HepG2 (cell line): ENCODE results near the gene OSM. TPM values are rescaled to one million over a fixed set of nuclear protein-coding genes. Genes with fewer than 3 reads are reported as not detected.

Source experiments
- ATAC-seq: fragments of 200-7000 bp; cut with Tn5 transposase; 3 replicates; pipeline ENCODE4 v1.9.1; 2020; ENCODE audit warnings: mild to moderate bottlenecking, moderate library complexity
- BruUV-seq: library from RNA; stranded (reverse); fragments of 400-500 nt; replicated peaks from 2 replicates; lab custom pipeline; 2021; lab: Mats Ljungman, UMichigan
- CTCF ChIA-PET: fragments of 300-600 bp; formaldehyde crosslinking; extraction: SDS; loops from one replicate; lab custom pipeline; 2021; ENCODE audit warnings: low total read pairs, inconsistent platforms, low intra/inter-chr PET ratio; lab: Yijun Ruan, JAX
- POLR2A ChIA-PET: fragments of 350-600 bp; sonication (Branson Sonifier 250); formaldehyde crosslinking; loops from one replicate; lab custom pipeline; 2020; ENCODE audit warnings: antibody characterized with exemption, inconsistent platforms; lab: Yijun Ruan, JAX
- DNase-seq: peaks from one replicate; pipeline ENCODE4 v3.0.0-alpha.2; 2015; ENCODE audit warnings: low spot score
- FAIRE-seq: peaks from 3 replicates; lab custom pipeline; 2011; peaks lifted over from hg19 to GRCh38; lab: Jason Lieb, UNC
- H2AFZ ChIP-seq: one replicate; pipeline ENCODE4 v1.6.1; 2011; ENCODE audit warnings: low read length, inconsistent platforms
- H3K27ac ChIP-seq: fragments of 300-600 bp; 3 replicates; pipeline ENCODE4 v1.8.0; 2011; ENCODE audit warnings: mixed run types, mild to moderate bottlenecking, mixed read lengths, low read length, inconsistent platforms; ENCODE audit not compliant: insufficient read depth; ENCODE audit errors: extremely low read length
- H3K27me3 ChIP-seq, 2 experiments: fragments of 200-600 bp in 1 of 2; 2 replicates in 1 of 2; 3 replicates in 1 of 2; pipeline versions ENCODE4 v1.6.0 to v1.8.0; 2011; ENCODE audit warnings: low read length in 2 of 2, mild to moderate bottlenecking in 2 of 2, moderate library complexity in 2 of 2, inconsistent platforms in 1 of 2; ENCODE audit not compliant: insufficient read depth in 2 of 2, control insufficient read depth in 1 of 2
- H3K36me3 ChIP-seq, 2 experiments: fragments of 200-600 bp in 1 of 2; replicated peaks in 1 of 2; 2 replicates in 1 of 2; 3 replicates in 1 of 2; pipeline versions ENCODE4 v1.5.1 to v1.8.0; 2011; ENCODE audit warnings: low read length in 2 of 2, inconsistent platforms in 1 of 2; ENCODE audit not compliant: insufficient read depth in 2 of 2, control insufficient read depth in 1 of 2
- H3K4me1 ChIP-seq: 2 replicates; pipeline ENCODE4 v1.5.1; 2012; ENCODE audit warnings: low read length, inconsistent platforms; ENCODE audit not compliant: insufficient read depth
- H3K4me2 ChIP-seq: 2 replicates; pipeline ENCODE4 v1.6.0; 2011; ENCODE audit warnings: low read depth, low read length, inconsistent platforms
- H3K4me3 ChIP-seq, 3 experiments: fragments of 200-600 bp in 1 of 3; sonication (generic), shearing (Covaris generic) in 1 of 3; replicated peaks in 1 of 3; 2 replicates each; pipeline ENCODE4 v1.5.1; 2011 to 2016; ENCODE audit warnings: low read length in 3 of 3, inconsistent platforms in 2 of 3, low read depth in 2 of 3, mild to moderate bottlenecking in 2 of 3, control low read depth in 1 of 3, mixed read lengths in 1 of 3; ENCODE audit not compliant: insufficient read depth in 1 of 3
- H3K79me2 ChIP-seq: one replicate; pipeline ENCODE4 v1.6.1; 2011; ENCODE audit warnings: low read length, inconsistent platforms; ENCODE audit not compliant: insufficient read depth
- H3K9ac ChIP-seq: 2 replicates; pipeline ENCODE4 v1.6.0; 2011; ENCODE audit warnings: mild to moderate bottlenecking, low read depth, low read length, inconsistent platforms; ENCODE audit not compliant: insufficient read depth
- H3K9me3 ChIP-seq: 2 replicates; pipeline ENCODE4 v1.5.1; 2012; ENCODE audit warnings: mild to moderate bottlenecking, low read length
- H4K20me1 ChIP-seq: 2 replicates; pipeline ENCODE4 v1.6.0; 2011; ENCODE audit warnings: inconsistent platforms, mild to moderate bottlenecking, low read length, moderate library complexity; ENCODE audit not compliant: insufficient read depth
- ATM ChIP-seq: fragments of 450-650 bp; IDR thresholded peaks from 2 replicates; pipeline ENCODE4 v1.7.1; 2017; ENCODE audit warnings: mild to moderate bottlenecking, borderline replicate concordance
- GTF2F1 ChIP-seq: fragments of 150-350 bp; IDR thresholded peaks from 2 replicates; pipeline ENCODE4 v1.6.1; 2014; ENCODE audit warnings: low read length
- HNRNPH1 ChIP-seq: fragments of 200-400 bp; formaldehyde crosslinking; optimal IDR thresholded peaks from 2 replicates; pipeline ENCODE3; 2017; ENCODE audit warnings: mild to moderate bottlenecking, low read depth, low read length
- HOMEZ ChIP-seq: IDR thresholded peaks from 2 replicates; pipeline ENCODE4 v1.6.1; 2016; ENCODE audit warnings: low read depth
- HOXA7 ChIP-seq: sonication (generic); formaldehyde crosslinking; IDR thresholded peaks from 2 replicates; pipeline ENCODE4 v1.8.1; 2022; ENCODE audit warnings: mild to moderate bottlenecking, missing genetic modification reagents, moderate library complexity
- IRF1 ChIP-seq: sonication (generic); formaldehyde crosslinking; IDR thresholded peaks from 2 replicates; pipeline ENCODE4 v1.4.0; 2020; ENCODE audit warnings: low read depth, mild to moderate bottlenecking, missing genetic modification reagents
- KAT8 ChIP-seq: IDR thresholded peaks from 2 replicates; pipeline ENCODE4 v1.6.1; 2016; ENCODE audit warnings: missing genetic modification reagents, missing compliant biosample characterization
- POGZ ChIP-seq: sonication (generic); formaldehyde crosslinking; IDR thresholded peaks from 2 replicates; pipeline ENCODE4 v1.4.0; 2020; ENCODE audit warnings: mild to moderate bottlenecking, missing genetic modification reagents
- U2AF1 ChIP-seq: fragments of 200-400 bp; formaldehyde crosslinking; optimal IDR thresholded peaks from 2 replicates; pipeline ENCODE3; 2017; ENCODE audit warnings: mild to moderate bottlenecking, low read depth, low read length
- ZKSCAN8 ChIP-seq: IDR thresholded peaks from 2 replicates; pipeline ENCODE4 v1.6.1; 2016; ENCODE audit warnings: borderline replicate concordance, missing genetic modification reagents, missing compliant biosample characterization
- ZMAT3 ChIP-seq: sonication (generic); formaldehyde crosslinking; conservative IDR thresholded peaks from 2 replicates; pipeline ENCODE4 v1.7.0; 2021; ENCODE audit warnings: missing genetic modification reagents
- ZMYM4 ChIP-seq: sonication (generic); formaldehyde crosslinking; IDR thresholded peaks from 2 replicates; pipeline ENCODE4 v1.8.1; 2023; ENCODE audit warnings: mild to moderate bottlenecking, missing genetic modification reagents
- ZNF205 ChIP-seq: IDR thresholded peaks from 2 replicates; pipeline ENCODE4 v1.6.1; 2018; ENCODE audit warnings: missing biosample characterization, missing genetic modification reagents
- ZNF446 ChIP-seq: sonication (generic); formaldehyde crosslinking; IDR thresholded peaks from 2 replicates; pipeline ENCODE4 v1.5.0; 2020; ENCODE audit warnings: mild to moderate bottlenecking, missing genetic modification reagents
- ZNF546 ChIP-seq: sonication (generic); formaldehyde crosslinking; conservative IDR thresholded peaks from 2 replicates; pipeline ENCODE4 v1.8.1; 2023; ENCODE audit warnings: mild to moderate bottlenecking, missing genetic modification reagents
- ZNF609 ChIP-seq: sonication (generic); formaldehyde crosslinking; IDR thresholded peaks from 2 replicates; pipeline ENCODE4 v1.4.0; 2020; ENCODE audit warnings: mild to moderate bottlenecking, missing genetic modification reagents, borderline replicate concordance
- ZSCAN25 ChIP-seq: sonication (generic); formaldehyde crosslinking; IDR thresholded peaks from 2 replicates; pipeline ENCODE4 v1.8.0; 2022; ENCODE audit warnings: mild to moderate bottlenecking, missing genetic modification reagents
- WGBS: methylation state at CpG from one replicate; pipeline ENCODE4 v1.1.6; 2017; ENCODE audit warnings: low lambda C conversion rate; 5-methylcytosine and 5-hydroxymethylcytosine counted together
- in situ Hi-C: cut with HindIII; loops from 2 replicates; pipeline ENCODE4 v1.10.0; 2017; ENCODE audit warnings: low pct_unique_long_range_greater_than_20kb; ENCODE audit not compliant: extremely low pct_ligation_motif_present
- intact Hi-C: fragments of 100-400 bp; cut with micrococcal nuclease; formaldehyde crosslinking; loops from one replicate; pipeline ENCODE4 v1.10.0; 2022; ENCODE audit not compliant: unreplicated experiment
- polyA plus RNA-seq, 8 experiments: library from polyadenylated mRNA; depleted of rRNA in 3 of 8; stranded (reverse) in 7 of 8; unstranded in 1 of 8; fragments of >200 nt; fragmentation: Illumina TruSeq in 4 of 8; extraction: Trizol in 4 of 8; gene quantifications; 2 replicates each; pipeline versions ENCODE4 v1.2.1 to v1.2.3, GENCODE V29; 2011 to 2016; ENCODE audit warnings: low read depth in 4 of 8, missing spikeins in 1 of 8, mixed read lengths in 1 of 8; ENCODE audit not compliant: insufficient read depth in 1 of 8
- total RNA-seq, 5 experiments: library from RNA; depleted of rRNA; stranded (reverse); fragments of >200 nt; fragmentation: Illumina TruSeq; extraction: Trizol; gene quantifications; 2 replicates each; pipeline ENCODE4 v1.2.3, GENCODE V29; 2016; ENCODE audit warnings: low read depth in 1 of 5

Gene OSM
- total and polyA plus RNA-seq, 2 of the 13 experiments (the other 11 are each of a cell fraction or from before 2014, with no cell fraction given), result not detected

- TF ChIP-seq U2AF1 (no peak), HNRNPH1 (no peak), KAT8 (CRISPR knock-in tag) (no peak), GTF2F1 (no peak), ZNF446 (CRISPR knock-in tag) (no peak), HOXA7 (CRISPR knock-in tag) (no peak)
Measured at GRCh38 chr22:30265131-30265720, 1.4 kb downstream of the OSM start (continued).

GRCh38 chr22:30263883-30264282, 2.8 kb downstream of the OSM start:
- POLR2A ChIA-PET, result interaction anchor here (1.0 kb wide), 1 partner anchor 93 kb away, joined by 3 read pairs; the partner anchor contains the start of genes CCDC157 and SF3A1
- TF ChIP-seq ZSCAN25 (CRISPR knock-in tag) (no peak), ZNF546 (no peak), ZKSCAN8 (no peak), IRF1 (no peak), HOMEZ (CRISPR knock-in tag) (no peak), ZMAT3 (CRISPR knock-in tag) (no peak), ZMYM4 (no peak), POGZ (CRISPR knock-in tag) (no peak), ZNF205 (CRISPR knock-in tag) (no peak), ZNF609 (CRISPR knock-in tag) (no peak), ATM (no peak)

More at GRCh38 chr22:30263883-30264282, 2.8 kb downstream of the OSM start:
- no peak overlapping the region for H2AFZ ChIP-seq
- intact Hi-C loops (loop anchor here (1.0 kb wide), 1 partner anchor 22 kb away; no protein-coding TSS in a partner anchor), in situ Hi-C loops (loop anchor here (5.0 to 10.0 kb wide), 2 partner anchors 123 to 221 kb away; partner anchors contain the start of gene RNF215)
- CTCF ChIA-PET, result interaction anchor here (1.8 kb wide), 1 partner anchor 23 kb away, joined by 20 read pairs; no protein-coding TSS in a partner anchor
- peak overlapping the region; percentile 80; the same call in 1 of the 2 replicates for H3K4me2 ChIP-seq
- H3K27me3 ChIP-seq, result peaks cover 11 to 37% of the 10 kb centered on the region in 2 experiments
- peaks cover 27% of the 10 kb centered on the region for H3K4me1 ChIP-seq
- 50% methylated on average over 4 of the region's 17 CpGs for WGBS
- no peaks in the 10 kb centered on the region for H4K20me1 ChIP-seq
- H3K4me3 ChIP-seq, result 0 out of 6 replicates have a peak overlapping the region, but pooled peaks of 1 of the 3 experiments have one; percentile 63
- FAIRE-seq, result no peak
- H3K79me2 ChIP-seq, result no peaks in the 10 kb centered on the region
- H3K9me3 ChIP-seq, result no peaks in the 10 kb centered on the region
- BruUV-seq, result no TSS peak
- no peak overlapping the region for H3K9ac ChIP-seq
- no peak overlapping the region for H3K27ac ChIP-seq
- no peak for ATAC-seq
- H3K36me3 ChIP-seq, result no peaks in the 10 kb centered on the region
- DNase-seq, result no peak
